ENCODE data around the gene FBLN7. TPM values are rescaled to one million over a fixed set of nuclear protein-coding genes. Genes with fewer than 3 reads are reported as not detected.
"Not testable (repeated sequence)": the region's sequence is repeated elsewhere in the genome, so short reads cannot be mapped to it uniquely, and the experiment has no call there.

Gene FBLN7
- total and polyA plus RNA-seq, 8 donors: 2.6 to 19.1 (median 13.3) TPM

- DNase-seq (no peak), ATAC-seq (no peak)
- intact Hi-C loops (cut with DNase I): no loop called here
- Histone ChIP-seq H3K36me3 (no peaks in the 10 kb centered on the region), H3K27me3 (no peaks in the 10 kb centered on the region), H3K9me3 (peaks cover 0 to 15% of the 10 kb centered on the region in 2 donors), H3K4me3 (no peak overlapping the region), H3K27ac (no peak overlapping the region), H3K4me1 (no peaks in the 10 kb centered on the region)
- TF ChIP-seq CTCF (IDR thresholded peaks at IDR 0.05): no peak
Measured at GRCh38 chr2:112199188-112199587, 61.0 kb downstream of the FBLN7 start.

GRCh38 chr2:112201696-112202430, 63.7 kb downstream of the FBLN7 start:
- Histone ChIP-seq H3K27ac (no peak overlapping the region), H3K27me3 (no peaks in the 10 kb centered on the region), H3K4me1 (no peaks in the 10 kb centered on the region), H3K9me3 (peaks cover 0 to 27% of the 10 kb centered on the region in 2 donors), H3K36me3 (no peaks in the 10 kb centered on the region), H3K4me3 (no peak overlapping the region)
- ATAC-seq: no peak
- TF ChIP-seq CTCF (IDR thresholded peaks at IDR 0.05): no peak
- intact Hi-C loops (cut with DNase I): no loop called here
- no peak for DNase-seq

- Histone ChIP-seq H3K27ac (no peak overlapping the region), H3K9me3 (peaks cover 0 to 27% of the 10 kb centered on the region in 2 donors), H3K36me3 (no peaks in the 10 kb centered on the region), H3K4me3 (no peak overlapping the region), H3K27me3 (no peaks in the 10 kb centered on the region), H3K4me1 (no peaks in the 10 kb centered on the region)
- intact Hi-C loops (cut with DNase I): no loop called here
- no peak for ATAC-seq
- no peak for DNase-seq
- TF ChIP-seq CTCF (IDR thresholded peaks at IDR 0.05): no peak
Measured at GRCh38 chr2:112204411-112204810, 66.2 kb downstream of the FBLN7 start.

- H3K27me3 ChIP-seq; H3K27ac ChIP-seq; ATAC-seq; H3K4me3 ChIP-seq; intact Hi-C loops (cut with DNase I); DNase-seq; H3K4me1 ChIP-seq: not testable (repeated sequence)
- H3K9me3 ChIP-seq: peaks cover 0 to 25% of the 10 kb centered on the region in 2 donors
- H3K36me3 ChIP-seq: peaks cover 0 to 11% of the 10 kb centered on the region in 2 donors
Measured at GRCh38 chr2:112207905-112208304, 69.7 kb downstream of the FBLN7 start.

GRCh38 chr2:112216167-112216566, 78.0 kb downstream of the FBLN7 start:
- Histone ChIP-seq H3K36me3 (peaks cover 0 to 40% of the 10 kb centered on the region in 2 donors), H3K4me1 (no peaks in the 10 kb centered on the region), H3K9me3 (peaks cover 0 to 7% of the 10 kb centered on the region in 2 donors), H3K4me3 (no peak overlapping the region), H3K27ac (no peak overlapping the region), H3K27me3 (no peaks in the 10 kb centered on the region)
- intact Hi-C loops (cut with DNase I): no loop called here
- TF ChIP-seq CTCF (IDR thresholded peaks at IDR 0.05): no peak
- DNase-seq: no peak
- ATAC-seq: no peak

- TF ChIP-seq CTCF (IDR thresholded peaks at IDR 0.05): no peak
- H3K9me3 ChIP-seq: peaks cover 0 to 7% of the 10 kb centered on the region in 2 donors
- ATAC-seq (no peak), DNase-seq (no peak)
- no peaks in the 10 kb centered on the region for H3K27me3 ChIP-seq
- no peak overlapping the region for H3K4me3 ChIP-seq
- intact Hi-C loops (cut with DNase I): no loop called here
- no peaks in the 10 kb centered on the region for H3K4me1 ChIP-seq
- H3K27ac ChIP-seq: no peak overlapping the region
- H3K36me3 ChIP-seq: peaks cover 0 to 47% of the 10 kb centered on the region in 2 donors
Measured at GRCh38 chr2:112217854-112218253, 79.7 kb downstream of the FBLN7 start.

Data from left lung (tissue), 10 donors.